OCI-LY7 (cell line): ENCODE results near the gene STK32C. TPM values are rescaled to one million over a fixed set of nuclear protein-coding genes. Genes with fewer than 3 reads are reported as not detected.
A peak's percentile ranks its signal among the peaks of the same experiment; 100 is the strongest.
"Not testable (repeated sequence)": the region's sequence is repeated elsewhere in the genome, so short reads cannot be mapped to it uniquely, and the experiment has no call there.

ENCODE experiments used
- BruUV-seq: library from RNA; stranded (reverse); fragments of 400-500 nt; replicated peaks from 2 replicates; lab custom pipeline; 2021; lab: Mats Ljungman, UMichigan
- CTCF ChIA-PET: fragments of 300-600 bp; sonication (Branson Sonifier 250); formaldehyde crosslinking; loops from one replicate; lab custom pipeline; 2022; ENCODE audit warnings: antibody characterized with exemption; ENCODE audit not compliant: unreplicated experiment; lab: Charles Lee
- POLR2A ChIA-PET: fragments of 300-600 bp; sonication (Branson Sonifier 250); formaldehyde crosslinking; loops from one replicate; lab custom pipeline; 2022; ENCODE audit warnings: antibody characterized with exemption; lab: Charles Lee
- DNase-seq: peaks from one replicate; pipeline ENCODE4 v3.0.0-alpha.2; 2015; ENCODE audit warnings: low spot score
- H2AFZ ChIP-seq: fragments of 200-600 bp; sonication (generic), shearing (Covaris generic); 2 replicates; pipeline ENCODE4 v1.6.1; 2014; ENCODE audit warnings: mild to moderate bottlenecking, antibody characterized with exemption, low read length, moderate library complexity
- H3K27ac ChIP-seq: fragments of 200-600 bp; sonication (generic); 2 replicates; pipeline ENCODE4 v1.5.1; 2014; ENCODE audit warnings: mixed run types, low read depth, mild to moderate bottlenecking, moderate library complexity, low read length, inconsistent platforms; ENCODE audit not compliant: poor library complexity, severe bottlenecking
- H3K36me3 ChIP-seq: fragments of 200-600 bp; sonication (generic); 2 replicates; pipeline ENCODE4 v1.6.1; 2014; ENCODE audit warnings: mild to moderate bottlenecking, antibody characterized with exemption, low read length, moderate library complexity, mixed read lengths; ENCODE audit not compliant: insufficient read depth
- H3K4me1 ChIP-seq: fragments of 200-600 bp; sonication (generic); 2 replicates; pipeline ENCODE4 v1.5.1; 2014; ENCODE audit warnings: mild to moderate bottlenecking, low read length; ENCODE audit not compliant: insufficient read depth, poor library complexity, severe bottlenecking
- H3K4me2 ChIP-seq: fragments of 200-600 bp; sonication (generic); 2 replicates; pipeline ENCODE4 v1.6.1; 2014; ENCODE audit warnings: mild to moderate bottlenecking, low read length
- H3K4me3 ChIP-seq: fragments of 200-600 bp; sonication (generic); 2 replicates; pipeline ENCODE4 v1.5.1; 2014; ENCODE audit warnings: mild to moderate bottlenecking, low read depth, low read length; ENCODE audit not compliant: poor library complexity, severe bottlenecking
- H3K79me2 ChIP-seq: fragments of 200-600 bp; sonication (generic); 2 replicates; pipeline ENCODE4 v1.6.1; 2016; ENCODE audit warnings: low read depth, mild to moderate bottlenecking, low read length, moderate library complexity, mixed read lengths; ENCODE audit not compliant: insufficient read depth
- H3K9me2 ChIP-seq: fragments of 200-600 bp; sonication (generic); 2 replicates; pipeline ENCODE4 v1.6.1; 2016; ENCODE audit warnings: mild to moderate bottlenecking, low read length, mixed read lengths; ENCODE audit not compliant: insufficient read depth
- H3K9me3 ChIP-seq: fragments of 200-600 bp; sonication (generic); 2 replicates; pipeline ENCODE4 v1.6.1; 2014; ENCODE audit warnings: mild to moderate bottlenecking, mixed run types, low read length, mixed read lengths
- H4K20me1 ChIP-seq: fragments of 200-600 bp; sonication (generic); 2 replicates; pipeline ENCODE4 v1.6.1; 2014; ENCODE audit warnings: mild to moderate bottlenecking, antibody characterized with exemption, low read length, moderate library complexity, mixed read lengths; ENCODE audit not compliant: insufficient read depth
- EZH2phosphoT487 ChIP-seq: fragments of 200-600 bp; sonication (generic); IDR thresholded peaks from 2 replicates; pipeline ENCODE4 v1.6.1; 2018; ENCODE audit warnings: low read depth, borderline replicate concordance, mild to moderate bottlenecking, mixed run types, antibody characterized with exemption, low read length, moderate library complexity, mixed read lengths
- intact Hi-C: fragments of 100-400 bp; cut with micrococcal nuclease; formaldehyde crosslinking; loops from one replicate; pipeline ENCODE4 v1.10.0; 2022; ENCODE audit not compliant: unreplicated experiment
- total RNA-seq, 2 experiments: library from RNA; depleted of rRNA in 1 of 2; stranded (reverse); fragments of >200 nt in 1 of 2; shearing (Covaris generic) in 1 of 2; gene quantifications; 2 replicates each; pipeline ENCODE4 v1.2.3, GENCODE V29; 2014 to 2022
- TF ChIP-seq, protein P1 (sequence below): fragments of 200-600 bp; sonication (generic); conservative IDR thresholded peaks from 2 replicates; pipeline ENCODE4 v1.5.1; 2014; ENCODE audit warnings: mild to moderate bottlenecking, antibody characterized with exemption, low read length, moderate library complexity, mixed read lengths

The STK32C gene
- total RNA-seq, 2 experiments from 2014 or later = 13.1 to 30.4 TPM

DNA sequence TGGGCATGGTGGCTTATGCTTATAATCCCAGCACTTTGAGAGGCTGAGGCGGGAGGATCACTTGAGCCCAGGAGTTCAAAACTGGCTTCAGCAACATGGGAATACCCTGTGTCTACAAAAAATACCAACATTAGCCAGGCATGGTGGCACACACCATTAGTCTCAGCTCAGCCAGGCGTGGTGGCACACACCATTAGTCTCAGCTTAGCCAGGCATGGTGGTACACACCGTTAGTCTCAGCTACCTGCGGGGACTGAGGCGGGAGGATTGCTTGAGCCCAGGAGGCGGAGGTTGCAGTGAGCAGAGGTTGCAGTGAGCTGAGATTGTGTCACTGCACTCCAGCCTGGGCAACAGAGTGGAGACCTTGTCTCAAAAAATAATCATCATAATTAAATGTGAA, 33.3 kb upstream of the STK32C start:
- POLR2A ChIA-PET = interaction anchor here (0.9 kb wide), 1 partner anchor 8 kb away, joined by 3 read pairs; no protein-coding TSS in a partner anchor
- no peaks in the 10 kb centered on the region for H4K20me1 ChIP-seq
- no peak overlapping the region for H2AFZ ChIP-seq
- peaks cover 8% of the 10 kb centered on the region for H3K36me3 ChIP-seq
- H3K9me2 ChIP-seq = no peaks in the 10 kb centered on the region
- peaks cover 34% of the 10 kb centered on the region for H3K4me1 ChIP-seq
- H3K9me3 ChIP-seq = no peaks in the 10 kb centered on the region
- BruUV-seq = no TSS peak
- DNase-seq = peak; percentile 70
- H3K4me2 ChIP-seq = peak overlapping the region; percentile 37
- CTCF ChIA-PET = no interaction called here
- no peak overlapping the region for H3K4me3 ChIP-seq
- TF ChIP-seq, protein P1, sequence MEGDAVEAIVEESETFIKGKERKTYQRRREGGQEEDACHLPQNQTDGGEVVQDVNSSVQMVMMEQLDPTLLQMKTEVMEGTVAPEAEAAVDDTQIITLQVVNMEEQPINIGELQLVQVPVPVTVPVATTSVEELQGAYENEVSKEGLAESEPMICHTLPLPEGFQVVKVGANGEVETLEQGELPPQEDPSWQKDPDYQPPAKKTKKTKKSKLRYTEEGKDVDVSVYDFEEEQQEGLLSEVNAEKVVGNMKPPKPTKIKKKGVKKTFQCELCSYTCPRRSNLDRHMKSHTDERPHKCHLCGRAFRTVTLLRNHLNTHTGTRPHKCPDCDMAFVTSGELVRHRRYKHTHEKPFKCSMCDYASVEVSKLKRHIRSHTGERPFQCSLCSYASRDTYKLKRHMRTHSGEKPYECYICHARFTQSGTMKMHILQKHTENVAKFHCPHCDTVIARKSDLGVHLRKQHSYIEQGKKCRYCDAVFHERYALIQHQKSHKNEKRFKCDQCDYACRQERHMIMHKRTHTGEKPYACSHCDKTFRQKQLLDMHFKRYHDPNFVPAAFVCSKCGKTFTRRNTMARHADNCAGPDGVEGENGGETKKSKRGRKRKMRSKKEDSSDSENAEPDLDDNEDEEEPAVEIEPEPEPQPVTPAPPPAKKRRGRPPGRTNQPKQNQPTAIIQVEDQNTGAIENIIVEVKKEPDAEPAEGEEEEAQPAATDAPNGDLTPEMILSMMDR = no peak
- no peak for TF ChIP-seq EZH2phosphoT487
- no peaks in the 10 kb centered on the region for H3K79me2 ChIP-seq
- peak overlapping the region; percentile 42 for H3K27ac ChIP-seq
- intact Hi-C loops = no loop called here

DNA sequence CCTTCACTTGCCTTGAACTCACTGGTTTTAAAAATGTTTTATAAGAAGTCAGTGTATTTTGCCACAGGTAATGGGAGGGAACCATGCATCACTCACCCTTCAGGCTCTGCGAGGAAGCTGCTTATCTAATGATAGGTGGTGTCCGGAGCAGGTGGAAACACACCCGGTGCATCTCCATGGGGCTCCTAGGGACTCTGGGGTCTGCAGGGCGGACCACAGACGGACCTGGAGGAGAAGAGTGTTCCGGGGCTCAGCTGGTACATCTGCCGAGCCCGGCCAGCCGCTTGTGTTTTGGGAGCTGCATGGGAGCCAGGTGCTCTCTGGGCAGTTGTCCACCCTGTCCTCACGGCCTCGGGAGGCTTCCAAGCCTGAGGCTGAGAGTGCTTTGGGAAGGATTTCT, 31.5 kb upstream of the STK32C start:
- no peak for DNase-seq
- no peaks in the 10 kb centered on the region for H3K9me2 ChIP-seq
- BruUV-seq = no TSS peak
- H3K4me3 ChIP-seq = no peak overlapping the region
- no peak for TF ChIP-seq EZH2phosphoT487
- TF ChIP-seq, protein P1 = no peak
- intact Hi-C loops = no loop called here
- H3K27ac ChIP-seq = no peak overlapping the region
- H3K9me3 ChIP-seq = no peaks in the 10 kb centered on the region
- no peak overlapping the region for H3K4me2 ChIP-seq
- no peaks in the 10 kb centered on the region for H3K79me2 ChIP-seq
- peaks cover 49% of the 10 kb centered on the region for H3K4me1 ChIP-seq
- no peaks in the 10 kb centered on the region for H4K20me1 ChIP-seq
- peaks cover 15% of the 10 kb centered on the region for H3K36me3 ChIP-seq
- POLR2A ChIA-PET = interaction anchor here (0.6 kb wide), 1 partner anchor 41 kb away, joined by 5 read pairs; no protein-coding TSS in a partner anchor
- no peak overlapping the region for H2AFZ ChIP-seq
- CTCF ChIA-PET = no interaction called here

- no TSS peak for BruUV-seq
- H3K4me1 ChIP-seq = peaks cover 53% of the 10 kb centered on the region
- DNase-seq = no peak
Observed at GRCh38 chr10:132338876-132339275, 31.1 kb upstream of the STK32C start.

DNA sequence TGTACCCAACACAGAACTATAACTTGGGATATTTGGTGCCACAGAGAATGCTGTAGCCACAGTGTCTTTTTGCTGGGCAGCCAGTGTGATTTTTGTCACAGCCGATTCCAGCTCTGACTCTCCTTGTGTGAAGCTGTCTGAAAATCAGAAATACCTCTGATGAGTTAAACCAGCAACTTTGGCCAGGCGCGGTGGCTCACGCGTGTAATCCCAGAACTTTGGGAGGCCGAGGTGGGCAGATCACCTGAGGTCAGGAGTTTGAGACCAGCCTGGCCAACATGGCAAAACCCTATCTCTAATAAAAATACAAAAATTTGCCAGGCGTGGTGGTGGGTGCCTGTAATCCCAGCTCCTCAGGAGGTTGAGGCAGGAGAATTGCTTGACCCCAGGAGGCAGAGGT, 30.1 kb upstream of the STK32C start:
- intact Hi-C loops, BruUV-seq, H2AFZ ChIP-seq, H3K9me3 ChIP-seq, DNase-seq, POLR2A ChIA-PET, H4K20me1 ChIP-seq, H3K4me3 ChIP-seq, H3K27ac ChIP-seq, CTCF ChIA-PET, H3K9me2 ChIP-seq, H3K79me2 ChIP-seq: not testable (repeated sequence)
- H3K4me1 ChIP-seq = peaks cover 63% of the 10 kb centered on the region
- peaks cover 21% of the 10 kb centered on the region for H3K36me3 ChIP-seq
- H3K4me2 ChIP-seq = 0 out of 2 replicates have a peak overlapping the region, but pooled peaks have one; percentile 70

More at GRCh38 chr10:132338876-132339275, 31.1 kb upstream of the STK32C start:
- no peak for TF ChIP-seq EZH2phosphoT487
- TF ChIP-seq, protein P1 = no peak
- Histone ChIP-seq H3K4me2 (no peak overlapping the region), H3K27ac (no peak overlapping the region), H4K20me1 (no peaks in the 10 kb centered on the region), H3K36me3 (peaks cover 18% of the 10 kb centered on the region), H3K9me3 (no peaks in the 10 kb centered on the region), H3K79me2 (no peaks in the 10 kb centered on the region), H3K4me3 (no peak overlapping the region), H3K9me2 (no peaks in the 10 kb centered on the region), H2AFZ (no peak overlapping the region)
- CTCF ChIA-PET = no interaction called here
- intact Hi-C loops = no loop called here
- POLR2A ChIA-PET = no interaction called here
